HL-60 (cell line): ENCODE measurements around the gene TSACC.
A peak's percentile ranks its signal among the peaks of the same experiment; 100 is the strongest.
"Not testable (repeated sequence)": the region's sequence is repeated elsewhere in the genome, so short reads cannot be mapped to it uniquely, and the experiment has no call there.

Experiments
- DNase-seq, 2 experiments: peaks; one replicate each; pipeline ENCODE4 v3.0.0-alpha.2; 2010 to 2020; ENCODE audit warnings: low read depth in 1 of 2, low spot score in 1 of 2
- H3K27ac ChIP-seq: fragments of 250-450 bp; sonication (Bioruptor Pico); replicated peaks from 2 replicates; pipeline ENCODE4 v1.5.1; 2020; ENCODE audit warnings: mild to moderate bottlenecking, moderate library complexity
- H3K27me3 ChIP-seq: fragments of 250-450 bp; sonication (Bioruptor Pico); 2 replicates; pipeline ENCODE4 v1.5.1; 2021; ENCODE audit warnings: mild to moderate bottlenecking, moderate library complexity; ENCODE audit not compliant: insufficient read depth, poor library complexity, severe bottlenecking
- H3K4me3 ChIP-seq: replicated peaks from 2 replicates; pipeline ENCODE4 v1.5.1; 2011; ENCODE audit warnings: mild to moderate bottlenecking, control low read depth, low read length; ENCODE audit not compliant: insufficient read depth
- CTCF ChIP-seq: IDR thresholded peaks from one replicate; pipeline ENCODE4 v1.5.1; 2011; ENCODE audit warnings: low read length, control low read depth, inconsistent platforms; ENCODE audit not compliant: insufficient read depth
- GABPA ChIP-seq: IDR thresholded peaks from 2 replicates; pipeline ENCODE4 v1.6.1; 2012; ENCODE audit warnings: low read depth
- REST ChIP-seq: IDR thresholded peaks from 2 replicates; pipeline ENCODE4 v1.6.1; 2012; ENCODE audit warnings: low read depth; ENCODE audit not compliant: insufficient replicate concordance
- SPI1 ChIP-seq: IDR thresholded peaks from 2 replicates; pipeline ENCODE4 v1.6.1; 2012; ENCODE audit warnings: low read depth, mild to moderate bottlenecking, borderline replicate concordance

TSACC gene

GRCh38 chr1:156320560-156320959 lies 17.8 kb upstream of the TSACC start:
- Histone ChIP-seq H3K27ac (no peak overlapping the region), H3K4me3 (no peak overlapping the region), H3K27me3 (no peaks in the 10 kb centered on the region)
- TF ChIP-seq REST (no peak), GABPA (no peak)
- DNase-seq = no peak

- not testable (repeated sequence) for H3K27ac ChIP-seq, DNase-seq, H3K4me3 ChIP-seq, H3K27me3 ChIP-seq
Observed at GRCh38 chr1:156323179-156323578, 15.1 kb upstream of the TSACC start.

- TF ChIP-seq REST (no peak), CTCF (peak; percentile 2), SPI1 (no peak)
- peak; percentile 21 to 47 for DNase-seq
- H3K4me3 ChIP-seq = peak overlapping the region; percentile 90
- H3K27ac ChIP-seq = no peak overlapping the region
- no peaks in the 10 kb centered on the region for H3K27me3 ChIP-seq
Observed at GRCh38 chr1:156336242-156336641, 2.1 kb upstream of the TSACC start.

- H3K4me3 ChIP-seq = peak overlapping the region; percentile 90
- H3K27ac ChIP-seq = peak overlapping the region; percentile 83
- TF ChIP-seq CTCF = no peak
- no peak for TF ChIP-seq SPI1
- no peak for TF ChIP-seq REST
- H3K27me3 ChIP-seq = no peaks in the 10 kb centered on the region
- DNase-seq = no peak
Observed at GRCh38 chr1:156337052-156337887, 1.1 kb upstream of the TSACC start.
